ENCODE measurements around the gene PPARG. TPM values are rescaled to one million over a fixed set of nuclear protein-coding genes. Genes with fewer than 3 reads are reported as not detected.

The PPARG gene
- total RNA-seq, 2 donors from 2014 or later = 5.4 to 44.2 TPM

GRCh38 chr3:12289524-12289923 is 654 bp downstream of the PPARG start:
- Histone ChIP-seq H3K4me1 (peaks cover 13% of the 10 kb centered on the region), H3K36me3 (replicated peaks in 1 of 2; ENCODE audit: insufficient read depth in 1 of 2, low read depth in 2 of 2) (no peaks in the 10 kb centered on the region), H3K27ac (no peak overlapping the region), H3K27me3 (peaks cover 0 to 11% of the 10 kb centered on the region in 2 donors), H3K9me3 (no peaks in the 10 kb centered on the region), H3K4me3 (no peak overlapping the region)
- TF ChIP-seq CTCF (IDR thresholded peaks at IDR 0.05) = no peak
- no peak for TF ChIP-seq POLR2A (IDR thresholded peaks at IDR 0.05)
- ATAC-seq (no peak), DNase-seq (no peak)
- WGBS, 2 donors = 48 to 50% methylated on average over 3 of the region's 3 CpGs
- intact Hi-C loops (cut with DNase I) = no loop called here

- H3K4me1 ChIP-seq = peaks cover 13% of the 10 kb centered on the region
- no peak overlapping the region for H3K27ac ChIP-seq
- DNase-seq = no peak
- no peak overlapping the region for H3K4me3 ChIP-seq
- WGBS, 2 donors = 77 to 83% methylated on average over 9 of the region's 9 CpGs
- H3K36me3 ChIP-seq (replicated peaks in 1 of 2; ENCODE audit: insufficient read depth in 1 of 2, low read depth in 2 of 2) = no peaks in the 10 kb centered on the region
- ATAC-seq = no peak
- H3K27me3 ChIP-seq = peaks cover 0 to 11% of the 10 kb centered on the region in 2 donors
- intact Hi-C loops (cut with DNase I) = no loop called here
- no peak for TF ChIP-seq CTCF (IDR thresholded peaks at IDR 0.05)
- TF ChIP-seq POLR2A (IDR thresholded peaks at IDR 0.05) = no peak
- H3K9me3 ChIP-seq = no peaks in the 10 kb centered on the region
Observed at GRCh38 chr3:12292770-12293169, 3.9 kb downstream of the PPARG start.

GRCh38 chr3:12294885-12295580 is 6.2 kb downstream of the PPARG start:
- ATAC-seq (no peak), DNase-seq (no peak)
- Histone ChIP-seq H3K27me3 (no peaks in the 10 kb centered on the region), H3K36me3 (replicated peaks in 1 of 2; ENCODE audit: insufficient read depth in 1 of 2, low read depth in 2 of 2) (no peaks in the 10 kb centered on the region), H3K27ac (no peak overlapping the region), H3K9me3 (no peaks in the 10 kb centered on the region), H3K4me3 (no peak overlapping the region), H3K4me1 (no peaks in the 10 kb centered on the region)
- TF ChIP-seq CTCF (IDR thresholded peaks at IDR 0.05) (no peak), POLR2A (IDR thresholded peaks at IDR 0.05) (no peak)
- intact Hi-C loops (cut with DNase I) = no loop called here
- 64 to 75% methylated on average over 6 of the region's 6 CpGs for WGBS, 2 donors

- no peak for DNase-seq
- intact Hi-C loops (cut with DNase I) = no loop called here
- no peak overlapping the region for H3K27ac ChIP-seq
- no peak overlapping the region for H3K4me3 ChIP-seq
- WGBS, 2 donors = 80 to 87% methylated on average over 4 of the region's 4 CpGs
- no peaks in the 10 kb centered on the region for H3K4me1 ChIP-seq
- no peak for TF ChIP-seq CTCF (IDR thresholded peaks at IDR 0.05)
- no peak for TF ChIP-seq POLR2A (IDR thresholded peaks at IDR 0.05)
- no peaks in the 10 kb centered on the region for H3K9me3 ChIP-seq
- no peaks in the 10 kb centered on the region for H3K27me3 ChIP-seq
- H3K36me3 ChIP-seq (replicated peaks in 1 of 2; ENCODE audit: insufficient read depth in 1 of 2, low read depth in 2 of 2) = no peaks in the 10 kb centered on the region
- ATAC-seq = no peak
Observed at GRCh38 chr3:12296511-12296910, 7.6 kb downstream of the PPARG start.

- no peak overlapping the region for H3K4me3 ChIP-seq
- DNase-seq (no peak), ATAC-seq (no peak)
- no peaks in the 10 kb centered on the region for H3K9me3 ChIP-seq
- no peak for TF ChIP-seq POLR2A (IDR thresholded peaks at IDR 0.05)
- no peak for TF ChIP-seq CTCF (IDR thresholded peaks at IDR 0.05)
- H3K36me3 ChIP-seq (replicated peaks in 1 of 2; ENCODE audit: insufficient read depth in 1 of 2, low read depth in 2 of 2) = no peaks in the 10 kb centered on the region
- H3K27ac ChIP-seq = no peak overlapping the region
- H3K27me3 ChIP-seq = no peaks in the 10 kb centered on the region
- H3K4me1 ChIP-seq = no peaks in the 10 kb centered on the region
- intact Hi-C loops (cut with DNase I) = no loop called here
- WGBS, 2 donors = 88% methylated on average over 8 of the region's 8 CpGs
Observed at GRCh38 chr3:12299026-12299425, 10.2 kb downstream of the PPARG start.

Measured in body of pancreas (tissue), 4 donors.